Left lung (tissue), 8 donors: Measurements from ENCODE around the gene RASL10B. TPM values are rescaled to one million over a fixed set of nuclear protein-coding genes. Genes with fewer than 3 reads are reported as not detected.

Experiments used
- polyA plus RNA-seq, 6 donors: library from polyadenylated mRNA; unstranded; fragments of 120-200 nt; gene quantifications; one replicate each; pipeline ENCODE4 v1.2.1, GENCODE V29; 2013; ENCODE audit not compliant: insufficient read length in 6 of 6
- total RNA-seq, 2 donors: library from RNA; stranded (reverse); fragmentation: NEBNext Ultra II Directional; extraction: Animal tissue kit (Norgen Biotek cat#: 25700); gene quantifications; one replicate each; pipeline ENCODE4 v1.2.1, GENCODE V29; 2021
- donor health status: DM: no; HTN: yes; CAD: no.
- donor health status: DM: no; HTN: no; CAD: no.

RASL10B gene
- total and polyA plus RNA-seq, 8 donors, result 0.52 to 3.4 (median 3.0) TPM

Other genes starting within 250 kb of the RASL10B start
- gene SLFN12L, start 194.0 kb upstream of the RASL10B start, total RNA-seq, result 1 to 10 TPM; 2.1 to 4.0 TPM
- gene SLFN12L, start 194.0 kb upstream of the RASL10B start, polyA plus RNA-seq, result 10 to 100 TPM; 14.5 to 30.4 (median 17.4) TPM
- gene SLFN14, start 170.8 kb upstream of the RASL10B start, total RNA-seq, result under 1 TPM; 0.21 to 0.26 TPM
- gene SLFN14, start 170.8 kb upstream of the RASL10B start, polyA plus RNA-seq, result 1 to 10 TPM in 1 of 6 donors, under 1 TPM in 5; 0.62 to 1.1 (median 0.81) TPM
- 1 to 10 TPM; 5.9 to 6.4 TPM for gene PEX12, start 153.1 kb upstream of the RASL10B start, total RNA-seq
- 10 to 100 TPM in 3 of 6 donors, 1 to 10 TPM in 3; 8.6 to 10.6 (median 9.8) TPM for gene PEX12, start 153.1 kb upstream of the RASL10B start, polyA plus RNA-seq
- gene AP2B1, start 144.3 kb upstream of the RASL10B start, total RNA-seq, result 100 to 1,000 TPM; 173 to 195 TPM
- 100 to 1,000 TPM; 132 to 158 (median 152) TPM for gene AP2B1, start 144.3 kb upstream of the RASL10B start, polyA plus RNA-seq
- gene GAS2L2, start 21.6 kb downstream of the RASL10B start, total RNA-seq, result 1 to 10 TPM in 1 of 2 donors, under 1 TPM in 1; 0.35 to 1.6 TPM
- gene GAS2L2, start 21.6 kb downstream of the RASL10B start, polyA plus RNA-seq, result 1 to 10 TPM in 4 of 6 donors, under 1 TPM in 2; 0.15 to 1.8 (median 1.1) TPM
- gene C17orf50, start 29.2 kb downstream of the RASL10B start, total RNA-seq, result not detected
- gene C17orf50, start 29.2 kb downstream of the RASL10B start, polyA plus RNA-seq, result under 1 TPM in 3 of 6 donors, not detected in 3; 0.16 to 0.21 (median 0.20) TPM
- gene MMP28, start 64.0 kb downstream of the RASL10B start, total RNA-seq, result 10 to 100 TPM; 39.5 to 95.0 TPM
- 1 to 10 TPM; 6.6 to 9.2 (median 8.5) TPM for gene MMP28, start 64.0 kb downstream of the RASL10B start, polyA plus RNA-seq
- 100 to 1,000 TPM; 140 to 163 TPM for gene TAF15, start 77.8 kb downstream of the RASL10B start, total RNA-seq
- gene TAF15, start 77.8 kb downstream of the RASL10B start, polyA plus RNA-seq, result 100 to 1,000 TPM; 232 to 277 (median 251) TPM
- under 1 TPM in 1 of 2 donors, not detected in 1; 0.37 TPM for gene HEATR9, start 137.3 kb downstream of the RASL10B start, total RNA-seq
- under 1 TPM in 4 of 6 donors, not detected in 2; 0.17 to 0.28 (median 0.19) TPM for gene HEATR9, start 137.3 kb downstream of the RASL10B start, polyA plus RNA-seq
- gene CCL5, start 148.7 kb downstream of the RASL10B start, total RNA-seq, result 10 to 100 TPM in 1 of 2 donors, 1 to 10 TPM in 1; 5.3 to 12.4 TPM
- 1 to 10 TPM; 2.9 to 5.8 (median 3.7) TPM for gene CCL5, start 148.7 kb downstream of the RASL10B start, polyA plus RNA-seq
- 1 to 10 TPM in 1 of 2 donors, not detected in 1; 1.8 TPM for gene RDM1, start 199.1 kb downstream of the RASL10B start, total RNA-seq
- gene RDM1, start 199.1 kb downstream of the RASL10B start, polyA plus RNA-seq, result 1 to 10 TPM; 2.3 to 4.2 (median 2.5) TPM
- not detected for gene LYZL6, start 212.1 kb downstream of the RASL10B start, total RNA-seq
- not detected for gene LYZL6, start 212.1 kb downstream of the RASL10B start, polyA plus RNA-seq
- gene CCL16, start 249.9 kb downstream of the RASL10B start, total RNA-seq, result not detected
- 1 to 10 TPM in 3 of 6 donors, under 1 TPM in 3; 0.40 to 1.2 (median 0.97) TPM for gene CCL16, start 249.9 kb downstream of the RASL10B start, polyA plus RNA-seq